GM23248 (cell line): ENCODE data around the gene PLCH2.

ENCODE experiments used
- EZH2 ChIP-seq: fragments of 200-600 bp; sonication (generic); IDR thresholded peaks from 2 replicates; pipeline ENCODE4 v1.6.1; 2018; ENCODE audit warnings: antibody characterized with exemption, mild to moderate bottlenecking; ENCODE audit not compliant: insufficient read depth, poor library complexity, severe bottlenecking
- EZH2phosphoT487 ChIP-seq: fragments of 200-600 bp; sonication (generic); IDR thresholded peaks from 2 replicates; pipeline ENCODE4 v1.6.1; 2018; ENCODE audit warnings: antibody characterized with exemption, moderate library complexity, mild to moderate bottlenecking, low read depth; ENCODE audit not compliant: insufficient read depth

DNA sequence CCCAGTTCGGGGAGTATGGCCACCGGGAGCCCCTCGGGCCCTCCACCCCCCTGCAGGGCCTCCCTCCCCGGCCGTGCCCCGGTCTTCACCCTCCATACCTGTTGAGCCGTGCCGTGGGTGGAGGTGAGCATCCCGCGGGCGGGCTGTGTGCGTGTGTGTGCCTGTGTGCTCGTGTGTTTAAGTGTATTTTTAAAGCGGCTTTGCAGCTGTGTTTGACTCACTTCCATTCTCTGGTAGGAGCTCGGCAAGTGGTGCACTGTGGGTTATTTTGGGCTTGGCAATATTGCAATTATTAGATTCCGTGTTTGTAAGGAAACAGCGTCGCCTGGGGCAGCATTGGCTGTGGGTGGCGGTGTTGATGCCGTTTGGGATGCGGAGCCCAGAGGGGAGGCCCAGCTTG lies 20.3 kb upstream of the PLCH2 start:
- TF ChIP-seq EZH2 = no peak
- no peak for TF ChIP-seq EZH2phosphoT487
